NCI-H2029 treated with DMSO at 0.1 percent for 48 hours (cell line): ENCODE data around the gene NEAT1.
"Not testable (repeated sequence)": the region's sequence is repeated elsewhere in the genome, so short reads cannot be mapped to it uniquely, and the experiment has no call there.

Experiments used
- DNase-seq: peaks from one replicate; lab custom pipeline; 2025; lab: John Stamatoyannopoulos, UW

The NEAT1 gene

DNA sequence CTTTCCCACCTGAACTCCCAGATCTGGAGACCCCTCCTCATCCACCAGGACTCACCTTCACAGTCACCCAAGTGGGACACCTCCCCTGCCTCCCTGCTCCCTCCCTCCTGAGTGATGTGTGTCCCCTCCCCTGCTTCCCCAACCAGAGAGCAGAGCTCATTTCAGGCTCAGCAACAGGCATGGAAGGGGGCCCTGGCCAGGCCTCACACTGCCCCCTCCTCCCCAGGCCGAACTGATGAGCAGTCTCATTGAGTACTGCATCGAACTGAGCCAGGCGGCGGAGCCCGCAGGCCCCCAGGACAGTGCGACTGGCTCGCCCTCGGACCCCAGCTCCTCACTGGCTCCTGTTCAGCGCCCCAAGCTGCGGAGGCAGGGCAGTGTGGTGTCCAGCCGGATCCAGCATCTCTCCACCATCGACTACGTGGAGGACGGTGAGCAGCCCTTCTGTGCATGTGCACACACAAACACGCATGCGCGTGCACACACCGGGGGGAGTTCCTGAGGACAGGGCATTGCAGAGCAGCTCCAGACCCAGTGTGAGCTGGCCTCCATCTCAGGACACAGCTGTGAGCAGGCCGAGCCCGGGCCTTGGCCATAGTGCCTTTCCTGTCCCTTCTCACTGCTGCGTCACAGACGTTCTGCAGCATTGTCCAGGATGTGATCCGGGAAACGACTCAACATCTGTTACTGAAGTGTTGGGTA, 17.8 kb upstream of the NEAT1 start:
- DNase-seq: no peak

DNA sequence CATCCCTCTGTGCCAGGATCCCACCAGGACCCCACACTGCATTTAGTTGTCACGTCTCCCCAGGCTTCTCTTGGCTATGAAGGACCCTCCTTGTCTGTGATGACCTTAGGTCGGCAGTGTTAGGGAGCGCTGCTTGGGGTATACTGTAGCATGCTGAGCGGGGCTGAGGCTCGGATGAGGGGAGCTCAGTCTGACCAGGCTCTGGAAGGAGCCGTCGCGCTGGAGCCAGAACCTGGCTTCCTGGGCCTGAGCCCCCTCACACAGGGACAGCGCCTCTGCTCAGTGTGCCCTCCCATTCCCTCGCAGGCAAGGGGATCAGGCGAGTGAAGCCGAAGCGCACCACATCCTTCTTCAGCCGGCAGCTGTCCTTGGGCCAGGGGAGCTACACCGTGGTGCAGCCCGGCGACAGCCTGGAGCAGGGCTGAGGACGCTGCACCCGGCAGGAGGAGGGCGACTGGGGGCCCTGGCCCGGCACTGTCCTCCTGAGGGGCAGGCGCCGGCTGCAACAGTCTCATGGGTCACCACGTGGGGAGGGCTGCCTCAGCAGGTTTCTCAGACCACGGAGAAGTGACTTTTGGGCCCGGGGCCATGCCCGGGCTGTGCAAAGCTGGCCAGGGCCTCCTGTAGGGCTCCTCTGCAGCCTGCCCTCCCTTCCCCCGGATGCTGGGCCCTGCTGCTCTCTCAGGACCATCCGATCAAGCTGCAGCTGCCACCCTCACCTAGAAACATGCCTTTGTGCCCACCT, 11.5 kb upstream of the NEAT1 start:
- DNase-seq: no peak

DNA sequence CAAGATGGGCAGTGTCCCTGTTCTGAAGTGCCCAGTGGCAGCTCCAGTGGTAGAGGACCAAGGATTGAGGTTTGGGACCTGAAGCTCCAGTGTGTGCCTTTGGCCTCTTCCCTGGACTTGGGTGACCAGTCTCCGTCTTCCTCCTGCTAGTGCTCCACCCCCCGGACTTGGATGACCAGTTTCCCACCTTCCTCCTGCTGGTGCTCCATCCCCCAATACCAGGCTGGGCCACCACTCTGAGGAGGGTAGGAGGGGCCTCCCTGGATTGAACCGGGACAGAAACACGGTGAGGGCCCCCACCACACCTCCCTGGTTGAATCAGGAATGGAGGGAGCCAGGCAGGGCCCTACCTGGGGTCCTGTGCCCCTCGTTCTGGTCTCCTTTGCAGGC, 10.9 kb upstream of the NEAT1 start:
- no peak for DNase-seq

DNA sequence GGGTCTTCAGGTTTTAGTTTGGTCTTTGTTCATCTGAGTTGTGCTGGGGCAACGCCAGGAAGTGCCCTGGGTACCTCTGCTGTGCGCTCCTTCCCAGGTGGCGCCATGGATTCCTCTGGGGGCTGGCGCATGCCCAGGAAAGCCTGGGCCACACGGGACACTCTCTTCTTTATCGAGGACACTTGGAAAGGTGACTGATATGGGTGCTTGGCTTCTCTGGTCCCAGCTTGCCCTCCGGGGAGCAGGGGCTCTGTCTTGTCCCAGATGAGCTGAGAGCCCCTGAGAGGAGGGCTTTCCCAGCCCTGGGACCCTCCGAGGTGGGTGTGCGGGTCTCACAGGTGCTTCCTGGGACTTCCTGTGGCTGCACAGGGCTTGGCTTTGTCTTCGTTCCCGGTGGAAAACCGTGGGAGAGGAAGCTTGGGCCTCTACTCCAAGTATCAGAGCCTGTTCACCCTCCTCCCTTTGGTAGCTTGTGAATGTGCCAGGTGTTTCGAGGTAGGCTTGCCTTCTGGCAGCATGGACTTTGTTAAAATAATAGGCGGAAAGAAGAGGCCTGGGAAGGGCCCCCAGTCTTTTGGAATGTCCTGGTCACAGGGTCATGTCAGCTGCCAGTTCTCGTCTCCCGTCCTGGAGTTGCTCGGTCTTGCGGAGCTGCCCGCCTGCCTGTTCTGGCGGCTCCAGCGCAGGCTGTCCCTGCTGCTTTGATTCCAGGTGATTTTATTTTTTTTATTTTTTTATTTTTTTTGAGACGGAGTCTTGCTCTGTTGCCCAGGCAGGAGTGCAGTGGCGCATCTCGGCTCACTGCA, 10.1 kb upstream of the NEAT1 start:
- DNase-seq: no peak

DNA sequence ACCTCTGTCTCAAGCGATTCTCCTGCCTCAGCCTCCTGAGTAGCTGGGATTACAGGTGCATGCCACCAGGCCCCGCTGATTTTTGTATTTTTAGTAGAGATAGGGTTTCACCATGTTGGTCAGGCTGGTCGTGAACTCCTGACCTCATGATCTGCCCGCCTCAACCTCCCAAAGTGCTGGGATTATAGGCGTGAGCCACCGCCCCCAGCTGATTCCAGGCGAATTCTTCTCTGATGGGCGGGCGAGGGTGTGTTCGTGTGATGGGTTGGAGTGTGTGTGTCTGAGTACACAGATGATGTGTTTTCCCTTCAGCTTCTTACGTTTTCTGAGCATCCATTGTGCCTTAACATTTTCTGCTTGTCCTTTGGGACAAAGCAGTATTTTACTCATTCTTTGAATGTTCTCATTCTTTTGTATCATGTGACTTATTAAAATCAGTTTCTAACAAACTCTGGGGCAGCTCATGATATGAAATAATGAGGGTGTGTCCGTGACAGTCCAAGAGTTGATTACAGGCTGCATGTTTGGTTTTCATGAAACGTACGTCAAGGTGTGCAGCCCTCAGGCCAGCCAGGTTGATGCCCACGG, 9.4 kb upstream of the NEAT1 start:
- not testable (repeated sequence) for DNase-seq

DNA sequence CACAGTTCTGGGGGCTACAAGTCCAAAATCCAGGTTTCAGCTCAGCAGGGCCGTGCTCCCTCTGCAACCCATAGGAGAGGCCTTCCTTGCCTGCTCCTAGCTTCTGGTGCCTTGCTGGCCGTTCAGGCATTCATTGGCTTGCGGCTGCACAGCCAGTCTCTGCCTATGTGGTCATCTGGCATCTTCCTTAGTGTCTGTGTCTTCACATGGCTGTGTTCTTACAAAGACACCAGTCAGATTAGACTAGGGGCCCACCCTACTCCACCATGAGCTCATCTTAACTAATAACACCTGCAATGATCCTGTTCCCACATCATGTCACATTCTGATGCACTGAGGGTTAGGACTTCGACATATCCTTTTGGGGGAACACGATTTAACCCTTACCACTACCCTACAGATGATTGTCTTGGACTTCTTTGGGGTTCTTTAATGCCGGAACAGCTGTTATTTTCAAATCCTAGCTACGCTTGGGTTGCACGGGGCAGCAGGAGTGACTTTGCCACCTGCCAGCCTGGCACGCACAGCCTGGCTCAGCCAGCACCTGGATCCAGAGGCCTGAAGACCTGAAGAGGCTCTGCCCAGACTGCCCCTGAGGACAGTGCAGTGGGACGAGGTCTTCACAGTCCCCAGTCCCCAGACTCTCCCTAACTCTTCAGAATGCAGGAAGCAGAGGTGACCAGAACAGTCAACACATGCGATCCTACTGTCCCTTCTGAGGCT, 7.7 kb upstream of the NEAT1 start:
- no peak for DNase-seq

DNA sequence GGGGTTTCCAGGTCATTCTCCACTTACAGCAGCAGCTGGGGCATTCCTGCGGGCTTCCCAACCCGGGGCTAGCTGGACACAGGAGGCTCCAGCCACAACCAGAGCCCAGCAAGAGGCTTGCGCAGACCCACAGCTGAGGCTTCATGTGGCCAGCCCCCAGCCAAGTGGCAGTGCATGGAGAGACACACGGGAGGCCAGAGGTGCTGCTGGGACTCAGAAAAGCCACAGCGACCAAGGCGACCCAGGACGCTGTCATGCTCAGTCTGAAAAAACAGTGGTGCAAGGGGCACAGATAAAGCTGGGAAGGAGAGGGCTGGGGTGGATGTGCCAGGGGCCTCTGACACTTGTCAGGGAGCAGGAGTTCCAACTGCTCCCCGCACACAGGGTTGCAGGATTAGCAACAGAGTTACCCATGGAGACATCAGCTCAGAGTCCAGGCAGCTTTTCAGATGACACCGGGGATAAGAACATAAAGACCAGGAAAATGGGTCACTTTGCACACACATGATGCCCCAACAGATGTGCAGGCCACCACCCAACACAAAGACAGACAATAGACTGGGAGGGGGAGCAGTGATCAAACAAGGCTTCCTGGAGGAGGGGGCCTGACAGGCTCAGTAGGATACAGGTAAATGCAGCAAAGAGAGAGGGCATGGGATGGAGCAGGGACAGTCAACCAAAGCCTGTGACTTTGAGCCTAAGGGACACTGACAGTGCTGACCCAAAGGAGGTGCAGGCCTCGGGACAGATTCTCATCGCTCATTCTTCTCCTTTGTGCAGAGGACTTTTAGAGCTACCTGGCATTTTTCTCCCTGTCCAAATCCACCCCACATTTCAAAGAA, 6.9 kb upstream of the NEAT1 start:
- no peak for DNase-seq

DNA sequence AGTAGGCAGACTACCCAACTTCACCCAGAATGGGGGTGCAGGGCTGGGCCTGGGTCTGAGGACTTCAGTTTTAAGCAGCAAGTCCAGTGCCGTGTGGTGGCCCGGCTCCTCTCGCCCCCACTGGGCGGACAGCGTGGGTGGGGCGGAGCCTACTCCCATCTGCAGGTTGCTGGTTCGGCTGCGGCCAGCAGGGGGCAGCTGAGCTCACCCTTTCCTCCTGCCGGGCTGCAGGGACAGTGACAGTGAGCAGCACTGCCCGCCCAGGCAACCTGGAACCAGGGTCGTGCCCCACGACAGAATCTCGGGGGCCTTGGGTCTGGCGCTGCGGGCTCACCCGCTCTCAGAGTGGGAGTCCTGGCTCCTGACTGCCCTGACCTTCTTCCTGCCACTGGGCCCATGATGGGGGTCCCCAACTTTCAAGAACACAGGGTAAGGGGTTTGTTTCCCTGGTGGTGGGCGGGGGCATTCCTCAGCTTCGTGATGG, 6.2 kb upstream of the NEAT1 start:
- DNase-seq: peak; percentile 62

DNA sequence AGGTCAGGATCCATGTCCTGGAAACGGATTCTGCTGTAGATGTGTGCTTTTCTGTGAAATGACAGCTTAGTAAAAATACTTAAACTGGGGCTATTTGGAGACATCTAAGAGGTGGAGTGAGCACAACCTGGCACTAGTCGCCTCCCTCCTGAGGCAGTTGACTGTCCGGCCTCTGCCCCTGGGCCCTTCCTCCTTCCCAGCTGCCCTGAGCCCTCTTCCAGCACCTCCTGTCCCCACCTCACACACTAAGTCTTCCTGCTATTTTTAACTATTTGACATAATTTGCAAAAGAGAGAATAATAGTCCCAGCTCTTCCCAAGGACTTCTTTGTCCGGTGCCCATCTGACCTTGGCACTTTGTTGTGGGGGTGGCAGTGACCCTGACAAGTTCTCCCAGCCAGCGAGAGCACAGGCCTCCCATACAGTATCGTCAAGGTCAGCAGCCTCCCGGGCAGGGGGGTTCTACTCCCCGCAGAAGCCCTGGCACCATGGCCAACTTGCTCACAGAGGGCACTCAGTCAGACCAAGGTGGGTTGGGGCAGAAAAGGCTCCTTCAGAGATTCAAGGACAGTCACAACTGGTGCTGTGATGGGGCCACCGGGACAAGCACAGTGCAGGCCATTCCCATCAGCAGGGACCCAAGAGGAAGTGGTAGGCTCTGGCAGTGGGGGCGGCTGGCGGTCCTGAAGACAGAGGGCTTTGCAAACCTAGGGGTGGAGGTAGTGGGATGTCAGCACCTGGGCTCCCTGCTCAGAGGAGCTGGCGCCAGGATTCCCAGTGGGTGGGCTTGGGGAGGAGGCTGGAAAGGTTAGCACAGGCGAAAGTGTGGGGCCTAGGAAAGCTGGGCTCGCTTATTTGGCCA, 5.5 kb upstream of the NEAT1 start:
- no peak for DNase-seq

DNA sequence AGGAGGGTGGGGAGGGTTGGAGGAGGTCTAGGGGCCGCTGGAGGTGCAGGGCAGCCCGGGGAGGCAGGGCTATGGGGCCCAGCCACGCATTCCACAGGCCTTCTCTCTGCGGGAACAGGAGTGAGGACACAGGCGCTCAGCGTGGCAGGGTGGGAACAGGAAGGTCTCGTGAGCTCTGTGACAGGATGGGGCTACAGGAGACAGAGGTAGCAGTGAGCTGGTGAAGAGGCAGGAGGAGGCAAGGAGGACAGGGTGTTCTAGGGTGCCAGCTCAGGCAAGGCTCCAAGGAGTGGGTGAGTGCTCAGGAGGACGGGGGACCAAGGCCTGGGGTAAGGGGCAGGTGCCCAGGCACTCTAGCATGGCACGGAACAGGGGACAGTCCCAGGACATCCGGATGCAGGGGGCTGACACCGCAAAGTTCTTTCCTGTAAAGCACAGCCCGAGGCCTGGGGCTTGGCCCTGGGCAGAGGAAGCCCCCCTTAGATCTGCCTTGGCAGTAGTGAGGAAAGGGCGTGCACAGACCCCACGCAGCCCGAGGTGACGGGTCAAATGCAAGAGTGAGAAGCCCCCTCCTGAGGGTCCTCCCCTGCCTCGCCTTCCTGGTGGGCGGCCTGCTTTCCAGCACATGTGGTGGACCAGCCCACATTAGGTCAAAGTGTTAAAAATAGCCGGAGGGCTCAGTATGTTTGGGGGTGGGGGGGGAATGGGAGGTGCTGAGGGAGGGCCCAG, 4.7 kb upstream of the NEAT1 start:
- DNase-seq: no peak

DNA sequence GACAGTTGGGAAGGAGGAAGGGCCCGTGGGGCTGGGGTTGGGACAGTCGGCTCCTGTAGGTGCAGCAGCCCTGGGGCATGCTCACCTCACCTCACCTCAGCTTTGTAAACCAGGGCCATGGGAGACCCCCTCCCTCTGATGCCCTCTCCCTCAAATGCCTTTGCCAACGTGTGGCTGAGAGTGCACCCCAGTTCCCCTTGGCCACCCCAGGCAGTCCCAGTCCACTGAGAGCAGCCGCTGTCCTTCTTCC, 4.2 kb upstream of the NEAT1 start:
- no peak for DNase-seq

DNA sequence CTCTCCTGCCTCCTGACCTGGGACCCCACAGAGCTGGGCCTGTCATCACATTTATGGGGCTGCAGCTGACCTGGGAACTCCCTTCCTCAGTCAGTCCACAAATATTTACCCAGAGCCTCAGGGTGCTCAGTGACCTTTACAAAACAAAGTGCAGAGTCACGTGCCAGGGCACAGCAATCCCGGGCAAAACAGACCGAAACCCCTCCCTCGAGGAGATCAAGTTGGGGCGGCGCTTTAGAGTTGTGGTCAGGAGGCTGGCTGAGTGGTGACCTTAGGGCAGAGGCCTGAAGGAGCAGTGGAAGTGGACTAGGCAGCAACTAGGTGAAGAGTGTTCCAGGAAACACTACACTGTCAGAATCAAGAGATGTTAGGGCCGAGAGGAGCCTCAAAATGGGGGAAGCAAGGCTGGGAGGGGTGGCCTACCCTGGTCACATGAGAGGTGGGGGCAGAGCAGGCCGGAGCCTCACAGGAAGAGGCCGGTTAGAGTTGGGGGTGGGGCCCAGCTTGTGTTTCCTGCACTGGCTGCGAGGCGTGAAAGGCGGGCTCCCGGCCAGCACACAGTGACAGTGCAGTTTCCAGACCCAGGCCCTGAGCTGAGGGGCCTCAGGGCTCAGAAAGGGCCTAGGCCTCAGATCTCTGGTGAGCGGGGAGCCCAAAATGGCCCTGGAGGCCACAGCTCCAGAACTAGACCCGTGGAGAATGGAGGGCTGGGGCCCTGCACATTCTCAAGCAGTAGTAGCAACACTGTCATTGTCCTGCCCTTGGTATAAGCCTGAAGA, 3.7 kb upstream of the NEAT1 start:
- peak; percentile 98 for DNase-seq

DNA sequence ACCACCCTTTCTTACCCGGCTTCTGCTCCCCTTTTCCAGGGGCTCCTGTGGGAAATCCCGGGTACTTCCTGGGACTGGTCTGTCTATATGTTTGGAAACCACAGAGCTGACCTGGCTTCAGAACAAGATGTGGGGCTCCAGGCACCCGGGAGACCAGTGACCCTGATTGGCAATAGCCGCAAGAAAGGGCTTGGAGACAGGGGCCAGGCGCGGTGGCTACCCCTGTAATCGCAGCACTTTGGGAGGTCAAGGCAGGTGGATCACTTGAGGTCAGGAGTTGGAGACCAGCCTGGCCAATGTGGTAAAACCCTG, 3.2 kb upstream of the NEAT1 start:
- DNase-seq: no peak

DNA sequence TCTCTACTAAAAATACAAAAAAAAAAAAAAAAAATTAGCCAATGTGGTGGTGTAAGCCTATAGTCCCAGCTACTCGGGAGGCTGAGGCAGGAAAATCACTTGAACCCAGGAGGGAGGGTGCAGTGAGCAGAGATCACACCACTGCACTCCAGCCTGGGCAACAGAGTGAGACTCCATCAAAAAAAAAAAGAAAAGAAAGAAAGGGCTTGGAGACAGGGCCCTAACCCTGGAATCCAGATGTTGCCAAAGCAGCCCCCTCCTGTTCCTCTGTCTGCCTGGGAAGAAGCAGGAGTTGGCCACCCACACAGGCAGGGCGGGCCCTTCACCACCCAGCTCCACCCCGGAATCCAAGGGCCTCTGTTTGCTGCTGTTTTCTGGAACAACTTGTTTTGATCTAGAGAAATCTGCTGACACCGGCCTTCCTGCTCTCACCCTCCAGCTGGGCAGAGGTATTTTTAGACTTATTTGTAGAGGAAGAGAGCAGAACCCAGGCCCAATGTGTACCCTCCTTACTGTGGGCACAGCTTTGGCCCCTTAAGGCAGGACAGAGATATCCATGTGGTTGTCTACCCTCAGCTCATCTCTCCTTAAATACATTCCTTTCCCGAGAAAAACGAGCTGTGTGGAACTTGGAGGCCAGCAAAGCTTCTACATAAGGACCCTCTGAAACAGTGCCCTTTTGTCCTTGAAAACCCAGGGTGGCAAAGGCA, 2.7 kb upstream of the NEAT1 start:
- peak; percentile 88 for DNase-seq

DNA sequence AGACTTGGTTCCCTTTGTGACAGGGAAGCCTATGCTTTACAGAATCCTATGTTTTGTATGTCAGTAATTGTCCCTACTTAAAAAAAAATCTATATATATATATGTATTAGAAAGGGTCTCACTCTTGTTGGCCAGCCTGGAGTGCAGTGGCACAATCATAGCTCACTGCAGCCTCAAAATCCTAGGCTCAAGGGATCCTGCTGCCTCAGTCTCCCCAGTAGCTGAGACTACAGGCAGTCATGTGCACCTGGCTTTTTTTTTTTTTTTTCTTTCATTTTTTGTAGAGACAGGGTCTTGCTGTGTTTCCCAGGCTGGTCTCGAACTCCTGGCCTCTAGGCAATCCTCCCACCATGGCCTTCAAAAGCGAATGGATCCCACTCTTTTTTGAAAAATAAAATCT, 2.1 kb upstream of the NEAT1 start:
- DNase-seq: no peak

DNA sequence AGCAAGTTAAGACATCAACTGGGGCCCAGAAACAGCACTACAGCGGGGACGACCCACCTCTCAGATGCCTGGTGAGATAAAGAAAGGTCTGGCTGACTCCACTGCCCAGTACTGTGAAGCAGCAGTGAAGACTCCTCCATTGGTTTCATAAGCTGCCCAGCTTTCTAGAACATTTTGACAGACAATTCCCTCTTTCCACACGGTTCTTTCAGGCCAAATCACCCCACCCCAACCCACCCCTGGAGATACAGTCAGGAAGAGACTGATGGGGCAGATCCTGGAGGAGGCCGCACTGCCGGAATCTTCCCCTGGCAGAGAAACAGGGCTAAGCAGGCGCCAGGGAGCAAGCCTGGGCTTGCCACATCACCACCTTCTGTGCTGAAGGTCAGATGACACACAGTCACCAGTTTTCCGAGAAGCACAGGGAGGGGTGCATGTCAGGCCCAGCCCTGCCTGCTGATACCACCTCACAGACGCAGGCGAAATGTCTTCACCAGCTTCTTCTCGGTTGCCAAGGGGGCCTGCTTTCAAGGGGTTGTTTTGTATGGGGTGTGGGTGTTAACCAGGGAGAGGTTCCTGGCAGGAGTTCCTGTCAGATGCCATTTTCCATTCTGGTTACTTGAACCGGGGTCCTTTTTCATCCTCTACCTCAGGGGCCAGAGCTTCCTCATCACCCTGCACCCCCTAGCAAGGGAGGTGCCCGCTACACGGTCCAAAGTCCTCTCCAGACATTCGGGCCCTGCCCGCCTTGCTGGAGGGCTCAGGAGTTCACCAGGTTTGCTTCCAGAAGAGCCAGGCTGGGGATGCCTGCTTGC, 1.4 kb upstream of the NEAT1 start:
- peak; percentile 61 for DNase-seq
